IMR-90 (cell line): ENCODE measurements around the gene CUX1. TPM values are rescaled to one million over a fixed set of nuclear protein-coding genes. Genes with fewer than 3 reads are reported as not detected.
A peak's percentile ranks its signal among the peaks of the same experiment; 100 is the strongest.

Experiments
- ATAC-seq: fragments of 200-7000 bp; cut with Tn5 transposase; 2 replicates; pipeline ENCODE4 v1.9.1; 2020; ENCODE audit warnings: low read depth, mild to moderate bottlenecking, moderate library complexity
- BruUV-seq: library from RNA; stranded (reverse); fragments of 400-500 nt; replicated peaks from 2 replicates; lab custom pipeline; 2021; lab: Mats Ljungman, UMichigan
- CTCF ChIA-PET: fragments of 300-600 bp; formaldehyde crosslinking; extraction: SDS; loops from one replicate; lab custom pipeline; 2021; ENCODE audit warnings: antibody characterized with exemption; lab: Yijun Ruan, JAX
- POLR2A ChIA-PET: fragments of 300-600 bp; sonication (Branson Sonifier 250); formaldehyde crosslinking; loops from one replicate; lab custom pipeline; 2022; ENCODE audit warnings: antibody characterized with exemption; ENCODE audit not compliant: unreplicated experiment; lab: Charles Lee
- DNase-seq: peaks from one replicate; pipeline ENCODE4 v3.0.0; 2013
- H2AFZ ChIP-seq: replicated peaks from 2 replicates; pipeline ENCODE3; 2013; ENCODE audit warnings: low read length, mild to moderate bottlenecking; ENCODE audit not compliant: poor library complexity
- H2AK5ac ChIP-seq: 2 replicates; pipeline ENCODE4 v1.6.1; 2013; ENCODE audit warnings: low read depth, low read length, inconsistent platforms
- H2AK9ac ChIP-seq: replicated peaks from 2 replicates; pipeline ENCODE3; 2013; ENCODE audit warnings: mild to moderate bottlenecking, low read depth, low read length, moderate library complexity; ENCODE audit not compliant: poor library complexity
- H2BK120ac ChIP-seq: 2 replicates; pipeline ENCODE4 v1.6.1; 2013; ENCODE audit warnings: low read depth, low read length, inconsistent platforms
- H2BK15ac ChIP-seq: 3 replicates; pipeline ENCODE4 v1.6.1; 2013; ENCODE audit warnings: low read depth, low read length, inconsistent platforms
- H2BK20ac ChIP-seq: 2 replicates; pipeline ENCODE4 v1.6.1; 2013; ENCODE audit warnings: low read depth, mild to moderate bottlenecking, inconsistent platforms, low read length, moderate library complexity
- H2BK5ac ChIP-seq: 2 replicates; pipeline ENCODE4 v1.6.1; 2013; ENCODE audit warnings: mild to moderate bottlenecking, low read depth, low read length, inconsistent platforms; ENCODE audit not compliant: poor library complexity, severe bottlenecking
- H3K14ac ChIP-seq: replicated peaks from 2 replicates; pipeline ENCODE4 v1.6.1; 2013; ENCODE audit warnings: low read depth, low read length, inconsistent platforms
- H3K18ac ChIP-seq: 2 replicates; pipeline ENCODE4 v1.6.1; 2013; ENCODE audit warnings: low read depth, low read length, control low read depth
- H3K23ac ChIP-seq: 2 replicates; pipeline ENCODE4 v1.6.1; 2013; ENCODE audit warnings: low read depth, low read length, inconsistent platforms
- H3K27ac ChIP-seq: 2 replicates; pipeline ENCODE4 v1.5.1; 2013; ENCODE audit warnings: mild to moderate bottlenecking, control low read depth, low read length; ENCODE audit not compliant: insufficient read depth
- H3K27me3 ChIP-seq: 2 replicates; pipeline ENCODE4 v1.6.1; 2013; ENCODE audit warnings: low read length; ENCODE audit not compliant: control insufficient read depth, insufficient read depth
- H3K36me3 ChIP-seq: 2 replicates; pipeline ENCODE4 v1.6.1; 2013; ENCODE audit warnings: low read length, mixed read lengths; ENCODE audit not compliant: control insufficient read depth, insufficient read depth
- H3K4ac ChIP-seq: 2 replicates; pipeline ENCODE4 v1.6.1; 2013; ENCODE audit warnings: low read depth, low read length, inconsistent platforms
- H3K4me1 ChIP-seq: 2 replicates; pipeline ENCODE4 v1.6.1; 2013; ENCODE audit warnings: low read length, mixed read lengths; ENCODE audit not compliant: control insufficient read depth, insufficient read depth
- H3K4me2 ChIP-seq: 2 replicates; pipeline ENCODE4 v1.6.1; 2013; ENCODE audit warnings: low read depth, mild to moderate bottlenecking, control low read depth, low read length, moderate library complexity
- H3K4me3 ChIP-seq: 2 replicates; pipeline ENCODE4 v1.5.1; 2013; ENCODE audit warnings: low read depth, mild to moderate bottlenecking, control low read depth, low read length, moderate library complexity; ENCODE audit not compliant: insufficient read depth
- H3K56ac ChIP-seq: 2 replicates; pipeline ENCODE4 v1.6.1; 2013; ENCODE audit warnings: low read length, inconsistent platforms; ENCODE audit not compliant: insufficient read depth; ENCODE audit errors: extremely low read depth
- H3K79me1 ChIP-seq, 2 experiments: 2 replicates each; pipeline ENCODE4 v1.6.1; 2013; ENCODE audit warnings: low read length in 2 of 2, inconsistent platforms in 1 of 2, low read depth in 1 of 2
- H3K9ac ChIP-seq: 2 replicates; pipeline ENCODE4 v1.6.1; 2013; ENCODE audit warnings: low read depth, low read length, control low read depth
- H3K9me1 ChIP-seq: 2 replicates; pipeline ENCODE4 v1.6.1; 2013; ENCODE audit warnings: low read length, inconsistent platforms; ENCODE audit not compliant: insufficient read depth
- H3K9me3 ChIP-seq: 2 replicates; pipeline ENCODE4 v1.6.1; 2013; ENCODE audit warnings: low read length; ENCODE audit not compliant: control insufficient read depth, insufficient read depth
- H4K20me1 ChIP-seq: 2 replicates; pipeline ENCODE4 v1.6.1; 2013; ENCODE audit warnings: low read length, inconsistent platforms; ENCODE audit not compliant: insufficient read depth
- H4K5ac ChIP-seq: 2 replicates; pipeline ENCODE4 v1.6.1; 2013; ENCODE audit warnings: mild to moderate bottlenecking, low read depth, low read length, control low read depth
- H4K8ac ChIP-seq, 2 experiments: 2 replicates each; pipeline ENCODE4 v1.6.1; 2013; ENCODE audit warnings: low read depth in 2 of 2, low read length in 2 of 2, control low read depth in 1 of 2, inconsistent platforms in 1 of 2
- H4K91ac ChIP-seq: 2 replicates; pipeline ENCODE4 v1.6.1; 2013; ENCODE audit warnings: low read depth, low read length, inconsistent platforms; ENCODE audit not compliant: insufficient read depth
- BHLHE40 ChIP-seq: fragments of 150-350 bp; IDR thresholded peaks from 2 replicates; pipeline ENCODE4 v1.6.1; 2016; ENCODE audit warnings: mild to moderate bottlenecking, low read depth, low read length
- CEBPB ChIP-seq: IDR thresholded peaks from 2 replicates; pipeline ENCODE4 v1.6.1; 2012; ENCODE audit warnings: low read depth, low read length, improper control_type of control experiment
- MAFK ChIP-seq: IDR thresholded peaks from 2 replicates; pipeline ENCODE4 v1.6.1; 2012; ENCODE audit warnings: low read depth, low read length, improper control_type of control experiment
- MAZ ChIP-seq: IDR thresholded peaks from 2 replicates; pipeline ENCODE4 v1.6.1; 2012; ENCODE audit warnings: low read depth, mild to moderate bottlenecking, low read length, improper control_type of control experiment, moderate library complexity, borderline replicate concordance
- MXI1 ChIP-seq: IDR thresholded peaks from 2 replicates; pipeline ENCODE4 v1.6.1; 2012; ENCODE audit warnings: low read depth, mild to moderate bottlenecking, low read length, moderate library complexity, borderline replicate concordance
- RFX5 ChIP-seq: IDR thresholded peaks from 2 replicates; pipeline ENCODE4 v1.8.0; 2012; ENCODE audit warnings: low read depth, mild to moderate bottlenecking, low read length, moderate library complexity
- SMC3 ChIP-seq: fragments of 150-350 bp; IDR thresholded peaks from 2 replicates; pipeline ENCODE4 v1.6.1; 2016; ENCODE audit warnings: low read depth, mild to moderate bottlenecking, antibody characterized with exemption, low read length, moderate library complexity
- WGBS, 2 experiments: methylation state at CpG; one replicate each; pipeline versions ENCODE4 v1.1.5 to v1.1.7; 2013; ENCODE audit warnings: missing lambda C conversion rate in 2 of 2; ENCODE audit not compliant: insufficient read length in 1 of 2; ENCODE audit errors: extremely low coverage in 2 of 2; 5-methylcytosine and 5-hydroxymethylcytosine counted together
- dilution Hi-C: fragments of 300-500 bp; cut with HindIII; formaldehyde crosslinking; loops from one replicate; pipeline ENCODE4 v1.14.3; 2018; ENCODE audit warnings: low sequenced_read_pairs; ENCODE audit not compliant: unreplicated experiment
- in situ Hi-C: fragments of 300-500 bp; cut with MboI; formaldehyde crosslinking; loops from 3 replicates; pipeline ENCODE4 v1.14.3; 2019; ENCODE audit warnings: low sequenced_read_pairs, inconsistent platforms, mixed read lengths
- intact Hi-C: fragments of 100-400 bp; cut with micrococcal nuclease; formaldehyde crosslinking; loops from 2 replicates; pipeline ENCODE4 v1.10.0; 2022
- polyA plus RNA-seq, 3 experiments: library from polyadenylated mRNA; depleted of rRNA; stranded (reverse); fragments of >200 nt; gene quantifications; 2 replicates each; pipeline ENCODE4 v1.2.3, GENCODE V29; 2012; ENCODE audit warnings: low replicate concordance in 1 of 3
- total RNA-seq: library from RNA; depleted of rRNA; stranded (reverse); fragments of >200 nt; gene quantifications from 2 replicates; pipeline ENCODE4 v1.2.3, GENCODE V29; 2012

CUX1 gene
- total and polyA plus RNA-seq, 2 of the 4 experiments (the other 2 are of a cell fraction), result 19.7 to 46.4 TPM

DNA sequence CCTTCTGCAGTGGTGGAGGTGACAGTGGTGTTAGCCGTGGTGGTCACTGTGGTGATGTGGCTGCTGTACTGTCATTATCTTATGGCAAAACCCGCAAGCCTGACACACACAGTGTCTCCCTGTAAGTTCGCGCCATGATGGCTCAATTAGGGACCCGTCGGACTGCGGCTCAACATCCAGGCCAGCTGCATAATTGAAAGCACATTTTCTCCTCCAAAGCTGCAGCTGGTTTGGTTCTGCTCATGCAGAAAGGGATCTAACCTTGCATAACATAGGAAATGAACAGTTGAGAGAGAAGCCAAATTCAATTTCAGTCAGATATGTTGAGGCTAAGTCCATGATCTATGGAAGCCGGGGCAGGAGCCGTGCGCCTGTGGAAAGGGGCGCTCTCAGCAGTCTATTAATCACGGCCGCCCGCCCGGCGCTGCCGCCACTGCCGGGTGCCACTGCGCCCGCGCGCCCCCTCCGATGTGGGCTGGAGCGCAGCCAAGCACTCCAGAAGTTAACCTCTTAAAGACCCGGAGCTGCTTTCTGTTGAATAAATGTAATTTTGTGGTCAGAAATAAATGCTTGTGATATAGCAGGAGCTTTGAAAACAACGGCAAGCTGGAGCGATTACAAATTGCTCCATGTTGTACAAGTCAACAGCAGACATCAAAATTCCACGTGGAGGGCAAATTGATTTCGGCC is 227.7 kb downstream of the CUX1 start:
- intact Hi-C loops, result loop anchor here (2.0 to 10.0 kb wide), 3 partner anchors 32 to 230 kb away; partner anchors contain the start of gene CUX1
- Histone ChIP-seq H3K9ac (no peak overlapping the region), H2BK20ac (no peak overlapping the region), H3K23ac (no peak overlapping the region), H3K9me1 (peaks cover 31% of the 10 kb centered on the region), H3K18ac (peak overlapping the region; percentile 7; the same call in 1 of the 2 replicates), H4K8ac (peak overlapping the region; percentile 12 to 41; a peak in 1 of 4 replicates), H2BK5ac (peak overlapping the region; percentile 19), H2BK120ac (peak overlapping the region; percentile 5; the same call in 1 of the 2 replicates), H3K27ac (peak overlapping the region; percentile 41), H3K9me3 (no peaks in the 10 kb centered on the region), H3K4ac (peak overlapping the region; percentile 31), H2AFZ (peak overlapping the region; percentile 6), H3K4me1 (peaks cover 18% of the 10 kb centered on the region), H4K5ac (peak overlapping the region; percentile 23; the same call in 1 of the 2 replicates), H3K36me3 (no peaks in the 10 kb centered on the region), H4K91ac (peak overlapping the region; percentile 19; the same call in 1 of the 2 replicates), H3K4me2 (peak overlapping the region; percentile 72), H2BK15ac (no peak overlapping the region), H2AK5ac (peak overlapping the region; percentile 16), H3K27me3 (no peaks in the 10 kb centered on the region), H3K4me3 (no peak overlapping the region), H4K20me1 (peaks cover 47% of the 10 kb centered on the region), H3K14ac (no peak overlapping the region), H3K79me1 (peaks cover 15 to 74% of the 10 kb centered on the region in 2 experiments), H2AK9ac (no peak overlapping the region), H3K56ac (no peak overlapping the region)
- ChIA-PET CTCF (interaction anchor here (2.6 kb wide), 1 partner anchor 10 kb away, joined by 7 read pairs; no protein-coding TSS in a partner anchor), POLR2A (no interaction called here)
- DNase-seq (peak; percentile 93), ATAC-seq (peak; percentile 90)
- no TSS peak for BruUV-seq
- 0 out of 2 replicates have a peak, but pooled peaks have one; percentile 10 for TF ChIP-seq BHLHE40
- peak; percentile 56; the same call in 1 of the 2 replicates for TF ChIP-seq MAZ
- TF ChIP-seq SMC3, result no peak
- no peak for TF ChIP-seq RFX5
- TF ChIP-seq MXI1, result peak; percentile 39; the same call in 1 of the 2 replicates
- TF ChIP-seq CEBPB, result 0 out of 2 replicates have a peak, but pooled peaks have one; percentile 48
- TF ChIP-seq MAFK, result no peak
- in situ Hi-C loops, result no loop called here
- WGBS, 2 experiments, result no CpG with 5 or more reads among the region's 29 CpGs
- dilution Hi-C loops, result no loop called here
